HepG2 (cell line): Measurements from ENCODE around the gene SHISA5. TPM values are rescaled to one million over a fixed set of nuclear protein-coding genes. Genes with fewer than 3 reads are reported as not detected.

Experiments used
- ATAC-seq: fragments of 200-7000 bp; cut with Tn5 transposase; 3 replicates; pipeline ENCODE4 v1.9.1; 2020; ENCODE audit warnings: mild to moderate bottlenecking, moderate library complexity
- BruUV-seq: library from RNA; stranded (reverse); fragments of 400-500 nt; replicated peaks from 2 replicates; lab custom pipeline; 2021; lab: Mats Ljungman, UMichigan
- CTCF ChIA-PET: fragments of 300-600 bp; formaldehyde crosslinking; extraction: SDS; loops from one replicate; lab custom pipeline; 2021; ENCODE audit warnings: low total read pairs, inconsistent platforms, low intra/inter-chr PET ratio; lab: Yijun Ruan, JAX
- POLR2A ChIA-PET: fragments of 350-600 bp; sonication (Branson Sonifier 250); formaldehyde crosslinking; loops from one replicate; lab custom pipeline; 2020; ENCODE audit warnings: antibody characterized with exemption, inconsistent platforms; lab: Yijun Ruan, JAX
- DNase-seq: peaks from one replicate; pipeline ENCODE4 v3.0.0-alpha.2; 2015; ENCODE audit warnings: low spot score
- FAIRE-seq: peaks from 3 replicates; lab custom pipeline; 2011; peaks lifted over from hg19 to GRCh38; lab: Jason Lieb, UNC
- H2AFZ ChIP-seq: one replicate; pipeline ENCODE4 v1.6.1; 2011; ENCODE audit warnings: low read length, inconsistent platforms
- H3K27ac ChIP-seq: fragments of 300-600 bp; 3 replicates; pipeline ENCODE4 v1.8.0; 2011; ENCODE audit warnings: mixed run types, mild to moderate bottlenecking, mixed read lengths, low read length, inconsistent platforms; ENCODE audit not compliant: insufficient read depth; ENCODE audit errors: extremely low read length
- H3K27me3 ChIP-seq, 2 experiments: fragments of 200-600 bp in 1 of 2; 2 replicates in 1 of 2; 3 replicates in 1 of 2; pipeline versions ENCODE4 v1.6.0 to v1.8.0; 2011; ENCODE audit warnings: low read length in 2 of 2, mild to moderate bottlenecking in 2 of 2, moderate library complexity in 2 of 2, inconsistent platforms in 1 of 2; ENCODE audit not compliant: insufficient read depth in 2 of 2, control insufficient read depth in 1 of 2
- H3K36me3 ChIP-seq, 2 experiments: fragments of 200-600 bp in 1 of 2; replicated peaks in 1 of 2; 2 replicates in 1 of 2; 3 replicates in 1 of 2; pipeline versions ENCODE4 v1.5.1 to v1.8.0; 2011; ENCODE audit warnings: low read length in 2 of 2, inconsistent platforms in 1 of 2; ENCODE audit not compliant: insufficient read depth in 2 of 2, control insufficient read depth in 1 of 2
- H3K4me1 ChIP-seq: 2 replicates; pipeline ENCODE4 v1.5.1; 2012; ENCODE audit warnings: low read length, inconsistent platforms; ENCODE audit not compliant: insufficient read depth
- H3K4me2 ChIP-seq: 2 replicates; pipeline ENCODE4 v1.6.0; 2011; ENCODE audit warnings: low read depth, low read length, inconsistent platforms
- H3K4me3 ChIP-seq, 3 experiments: fragments of 200-600 bp in 1 of 3; sonication (generic), shearing (Covaris generic) in 1 of 3; replicated peaks in 1 of 3; 2 replicates each; pipeline ENCODE4 v1.5.1; 2011 to 2016; ENCODE audit warnings: low read length in 3 of 3, inconsistent platforms in 2 of 3, low read depth in 2 of 3, mild to moderate bottlenecking in 2 of 3, control low read depth in 1 of 3, mixed read lengths in 1 of 3; ENCODE audit not compliant: insufficient read depth in 1 of 3
- H3K79me2 ChIP-seq: one replicate; pipeline ENCODE4 v1.6.1; 2011; ENCODE audit warnings: low read length, inconsistent platforms; ENCODE audit not compliant: insufficient read depth
- H3K9ac ChIP-seq: 2 replicates; pipeline ENCODE4 v1.6.0; 2011; ENCODE audit warnings: mild to moderate bottlenecking, low read depth, low read length, inconsistent platforms; ENCODE audit not compliant: insufficient read depth
- H3K9me3 ChIP-seq: 2 replicates; pipeline ENCODE4 v1.5.1; 2012; ENCODE audit warnings: mild to moderate bottlenecking, low read length
- H4K20me1 ChIP-seq: 2 replicates; pipeline ENCODE4 v1.6.0; 2011; ENCODE audit warnings: inconsistent platforms, mild to moderate bottlenecking, low read length, moderate library complexity; ENCODE audit not compliant: insufficient read depth
- GABPB1 ChIP-seq: IDR thresholded peaks from 2 replicates; pipeline ENCODE4 v1.6.1; 2016; ENCODE audit warnings: mild to moderate bottlenecking, missing genetic modification reagents, moderate library complexity, missing compliant biosample characterization
- KLF16 ChIP-seq, 2 experiments: sonication (generic) in 1 of 2; formaldehyde crosslinking in 1 of 2; IDR thresholded peaks; 2 replicates each; pipeline versions ENCODE4 v1.6.1 to v1.8.0; 2016 to 2023; ENCODE audit warnings: missing genetic modification reagents in 2 of 2, missing compliant biosample characterization in 1 of 2
- ZNF761 ChIP-seq: sonication (generic); formaldehyde crosslinking; conservative IDR thresholded peaks from 2 replicates; pipeline ENCODE4 v1.4.0; 2020; ENCODE audit warnings: mild to moderate bottlenecking, missing genetic modification reagents
- ZNF790 ChIP-seq: sonication (generic); formaldehyde crosslinking; IDR thresholded peaks from 2 replicates; pipeline ENCODE4 v1.8.0; 2022; ENCODE audit warnings: missing genetic modification reagents, mild to moderate bottlenecking, borderline replicate concordance
- WGBS: methylation state at CpG from one replicate; pipeline ENCODE4 v1.1.6; 2017; ENCODE audit warnings: low lambda C conversion rate; 5-methylcytosine and 5-hydroxymethylcytosine counted together
- in situ Hi-C: cut with HindIII; loops from 2 replicates; pipeline ENCODE4 v1.10.0; 2017; ENCODE audit warnings: low pct_unique_long_range_greater_than_20kb; ENCODE audit not compliant: extremely low pct_ligation_motif_present
- intact Hi-C: fragments of 100-400 bp; cut with micrococcal nuclease; formaldehyde crosslinking; loops from one replicate; pipeline ENCODE4 v1.10.0; 2022; ENCODE audit not compliant: unreplicated experiment
- polyA plus RNA-seq, 8 experiments: library from polyadenylated mRNA; depleted of rRNA in 3 of 8; stranded (reverse) in 7 of 8; unstranded in 1 of 8; fragments of >200 nt; fragmentation: Illumina TruSeq in 4 of 8; extraction: Trizol in 4 of 8; gene quantifications; 2 replicates each; pipeline versions ENCODE4 v1.2.1 to v1.2.3, GENCODE V29; 2011 to 2016; ENCODE audit warnings: low read depth in 4 of 8, missing spikeins in 1 of 8, mixed read lengths in 1 of 8; ENCODE audit not compliant: insufficient read depth in 1 of 8
- total RNA-seq, 5 experiments: library from RNA; depleted of rRNA; stranded (reverse); fragments of >200 nt; fragmentation: Illumina TruSeq; extraction: Trizol; gene quantifications; 2 replicates each; pipeline ENCODE4 v1.2.3, GENCODE V29; 2016; ENCODE audit warnings: low read depth in 1 of 5
- TF ChIP-seq, protein P1 (sequence below): sonication (generic); formaldehyde crosslinking; IDR thresholded peaks from 2 replicates; pipeline ENCODE4 v1.4.0; 2020; ENCODE audit warnings: missing genetic modification reagents
- TF ChIP-seq, protein P2 (sequence below): sonication (generic); formaldehyde crosslinking; IDR thresholded peaks from 2 replicates; pipeline ENCODE4 v1.4.0; 2020; ENCODE audit warnings: missing genetic modification reagents

Gene SHISA5
- total and polyA plus RNA-seq, 2 of the 13 experiments (the other 11 are each of a cell fraction or from before 2014, with no cell fraction given): 75.8 to 91.4 TPM

DNA sequence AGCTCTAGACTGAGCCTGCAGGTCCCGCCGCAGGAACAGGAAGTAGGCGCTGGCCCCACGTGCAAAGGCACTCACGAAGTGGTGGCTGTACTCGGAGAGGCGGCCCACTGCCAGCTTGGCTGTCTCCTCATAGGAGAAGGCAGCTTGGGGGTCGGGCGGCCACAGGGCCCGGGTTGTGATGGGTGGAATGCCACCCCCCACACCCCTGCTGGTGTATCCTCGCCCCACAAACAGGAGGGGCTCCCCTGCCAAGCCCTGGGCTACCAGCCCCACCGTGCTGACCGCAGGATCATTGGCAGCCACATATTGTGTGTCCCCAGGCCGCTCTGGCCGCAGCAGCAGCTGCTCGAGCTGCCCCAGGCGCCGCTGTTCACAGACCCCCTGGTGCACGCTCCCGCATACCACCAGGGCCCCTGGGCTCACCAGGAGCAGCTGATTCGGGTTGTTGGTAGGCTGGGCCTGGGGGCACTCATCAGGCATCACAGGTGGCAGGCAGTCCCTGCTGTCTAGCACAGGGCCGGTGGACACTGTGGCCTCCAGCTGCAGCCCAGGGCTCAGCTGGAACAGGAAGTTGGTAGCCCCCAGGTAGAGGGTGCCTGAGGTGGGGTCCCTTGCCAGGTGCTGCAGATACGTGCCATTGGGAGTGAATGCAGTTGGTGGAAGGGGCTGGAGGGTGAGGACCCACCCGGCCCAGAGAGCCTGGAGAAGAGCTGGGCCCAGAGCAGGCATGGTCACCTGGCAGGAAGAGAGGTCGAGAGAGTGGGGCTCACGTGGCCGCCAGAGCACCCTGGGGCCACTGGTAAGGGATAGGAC lies 79.9 kb downstream of the SHISA5 start (continued):
- TF ChIP-seq, protein P1, sequence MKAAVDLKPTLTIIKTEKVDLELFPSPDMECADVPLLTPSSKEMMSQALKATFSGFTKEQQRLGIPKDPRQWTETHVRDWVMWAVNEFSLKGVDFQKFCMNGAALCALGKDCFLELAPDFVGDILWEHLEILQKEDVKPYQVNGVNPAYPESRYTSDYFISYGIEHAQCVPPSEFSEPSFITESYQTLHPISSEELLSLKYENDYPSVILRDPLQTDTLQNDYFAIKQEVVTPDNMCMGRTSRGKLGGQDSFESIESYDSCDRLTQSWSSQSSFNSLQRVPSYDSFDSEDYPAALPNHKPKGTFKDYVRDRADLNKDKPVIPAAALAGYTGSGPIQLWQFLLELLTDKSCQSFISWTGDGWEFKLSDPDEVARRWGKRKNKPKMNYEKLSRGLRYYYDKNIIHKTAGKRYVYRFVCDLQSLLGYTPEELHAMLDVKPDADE (CRISPR knock-in tag): no peak
- TF ChIP-seq ZNF761 (CRISPR knock-in tag) (no peak), ZNF790 (no peak)
- TF ChIP-seq, protein P2, sequence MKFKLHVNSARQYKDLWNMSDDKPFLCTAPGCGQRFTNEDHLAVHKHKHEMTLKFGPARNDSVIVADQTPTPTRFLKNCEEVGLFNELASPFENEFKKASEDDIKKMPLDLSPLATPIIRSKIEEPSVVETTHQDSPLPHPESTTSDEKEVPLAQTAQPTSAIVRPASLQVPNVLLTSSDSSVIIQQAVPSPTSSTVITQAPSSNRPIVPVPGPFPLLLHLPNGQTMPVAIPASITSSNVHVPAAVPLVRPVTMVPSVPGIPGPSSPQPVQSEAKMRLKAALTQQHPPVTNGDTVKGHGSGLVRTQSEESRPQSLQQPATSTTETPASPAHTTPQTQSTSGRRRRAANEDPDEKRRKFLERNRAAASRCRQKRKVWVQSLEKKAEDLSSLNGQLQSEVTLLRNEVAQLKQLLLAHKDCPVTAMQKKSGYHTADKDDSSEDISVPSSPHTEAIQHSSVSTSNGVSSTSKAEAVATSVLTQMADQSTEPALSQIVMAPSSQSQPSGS (CRISPR knock-in tag): no peak

DNA sequence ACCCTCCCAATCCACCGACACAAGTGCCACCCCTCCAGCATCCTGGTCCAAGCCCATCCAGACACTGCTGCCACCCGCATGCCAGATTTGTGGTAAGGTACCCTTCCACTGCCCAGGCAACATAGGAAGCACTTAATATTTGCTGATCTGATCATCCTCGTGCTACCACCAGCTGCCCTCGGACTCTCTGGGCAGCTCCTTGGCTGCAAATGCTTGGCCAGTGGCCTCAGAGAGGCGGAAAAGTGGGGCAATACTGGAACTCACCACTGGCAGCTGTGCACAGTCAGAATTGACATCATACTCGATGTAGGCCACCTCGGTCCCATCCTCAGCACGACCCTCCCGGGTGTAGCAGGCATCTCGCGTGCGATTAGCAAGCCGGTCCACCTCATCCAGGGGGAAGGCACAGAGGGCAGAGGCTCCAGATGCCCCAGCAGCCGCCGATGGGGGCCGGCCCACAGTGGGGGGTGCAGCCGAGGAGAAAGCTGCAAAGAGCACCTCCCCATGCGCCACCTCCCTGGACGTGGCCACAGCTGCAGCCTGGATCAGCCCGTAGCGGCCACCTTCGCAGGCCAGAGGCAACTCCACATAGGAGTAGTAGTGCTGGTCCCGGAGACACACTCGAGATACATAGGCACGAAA lies 80.6 kb downstream of the SHISA5 start:
- ChIA-PET CTCF (interaction anchor here (2.0 kb wide), 1 partner anchor 13 kb away, joined by 16 read pairs; no protein-coding TSS in a partner anchor), POLR2A (interaction anchor here (1.4 to 11.1 kb wide), 5 partner anchors 7 to 22 kb away, joined by 5 to 130 read pairs (median 10); partner anchors contain the start of genes CCDC51, PLXNB1 and TMA7)
- FAIRE-seq (no peak), DNase-seq (no peak), ATAC-seq (no peak)
- no peaks in the 10 kb centered on the region for H3K9me3 ChIP-seq
- H3K79me2 ChIP-seq: peaks cover 69% of the 10 kb centered on the region
- H4K20me1 ChIP-seq: peaks cover 81% of the 10 kb centered on the region
- no peak overlapping the region for H3K9ac ChIP-seq
- TF ChIP-seq KLF16 (CRISPR knock-in tag; IDR thresholded peaks at IDR 0.05) (no peak), GABPB1 (CRISPR knock-in tag) (peak; percentile 16; the same call in 1 of the 2 replicates)
- no peaks in the 10 kb centered on the region for H3K27me3 ChIP-seq
- no peak overlapping the region for H3K4me2 ChIP-seq
- in situ Hi-C loops: no loop called here
- H3K27ac ChIP-seq: no peak overlapping the region
- peaks cover 51 to 72% of the 10 kb centered on the region in 2 experiments for H3K36me3 ChIP-seq
- no peak overlapping the region for H2AFZ ChIP-seq
- intact Hi-C loops: no loop called here
- no peak overlapping the region for H3K4me3 ChIP-seq
- 97% methylated on average over 13 of the region's 25 CpGs for WGBS
- BruUV-seq: no TSS peak
- H3K4me1 ChIP-seq: peaks cover 65% of the 10 kb centered on the region
